DMS 273 (cell line): Measurements from ENCODE around the gene TSPEAR.
"Not testable (repeated sequence)": the region's sequence is repeated elsewhere in the genome, so short reads cannot be mapped to it uniquely, and the experiment has no call there.

ENCODE experiments used
- DNase-seq: peaks from one replicate; lab custom pipeline; 2025; ENCODE audit not compliant: unreplicated experiment; lab: John Stamatoyannopoulos, UW

TSPEAR gene

DNA sequence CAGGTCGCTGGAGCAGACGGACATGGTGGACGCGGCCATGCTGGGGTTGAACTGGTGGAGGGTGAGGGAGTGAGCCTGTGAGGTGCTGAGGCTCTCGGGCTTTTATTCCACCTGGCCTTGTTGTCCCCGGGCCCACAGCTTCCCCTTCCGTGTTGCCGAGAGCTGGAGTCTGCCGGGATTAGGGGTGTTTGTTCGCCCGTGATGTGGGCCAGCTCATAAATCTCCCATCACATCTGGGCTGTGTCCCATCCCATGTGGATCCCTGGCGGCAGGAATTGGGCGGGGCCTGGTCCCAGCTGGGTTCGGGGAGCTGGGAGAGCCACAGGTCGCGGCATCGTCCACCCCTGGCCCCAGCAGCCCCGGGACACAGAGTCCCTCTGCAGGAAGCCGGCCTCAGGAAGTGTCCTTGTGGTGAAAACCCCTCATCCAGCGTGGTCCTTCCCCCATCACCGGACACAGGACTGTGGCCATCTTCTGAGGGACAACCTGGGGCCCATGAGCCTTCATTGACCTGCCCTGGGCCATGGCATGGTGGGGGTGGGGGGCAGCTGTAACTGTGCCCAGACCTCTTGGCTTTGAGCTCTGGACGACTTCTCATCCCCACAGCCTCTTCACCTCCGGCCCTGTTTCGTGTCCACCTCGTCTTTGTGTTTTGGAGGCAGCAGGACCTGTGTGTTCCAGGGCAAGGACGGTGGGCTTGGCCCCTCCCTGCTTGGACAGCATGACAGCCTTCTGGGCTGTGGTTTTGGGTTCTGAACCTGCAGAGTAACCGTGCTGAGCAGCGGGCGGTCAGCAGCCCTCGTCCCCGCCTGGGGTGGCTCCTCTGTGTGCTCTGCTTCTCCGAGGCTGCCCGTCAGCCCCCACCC lies 118.7 kb downstream of the TSPEAR start, which contains the start of gene KRTAP10-6:
KRTAP10-6 (minus strand) TSS at position 60 of the 866 bp plus-strand sequence; CDS start at position 39, 21 bp downstream.
- peak; percentile 57 for DNase-seq

DNA sequence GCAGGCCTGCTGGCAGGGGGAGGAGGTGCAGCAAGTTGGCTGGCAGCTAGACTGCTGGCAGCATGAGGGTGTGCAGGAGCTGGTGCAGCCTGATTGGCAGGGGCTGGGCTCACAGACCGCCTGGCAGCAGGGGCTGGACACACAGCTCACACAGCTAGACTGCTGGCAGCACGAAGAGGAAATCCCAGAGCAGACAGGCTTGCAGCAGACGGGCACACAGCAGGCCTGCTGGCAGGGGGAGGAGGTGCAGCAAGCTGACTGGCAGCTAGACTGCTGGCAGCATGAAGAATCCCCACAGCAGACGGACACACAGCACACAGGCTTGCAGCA lies 119.6 kb downstream of the TSPEAR start:
- peak; percentile 81 for DNase-seq

DNA sequence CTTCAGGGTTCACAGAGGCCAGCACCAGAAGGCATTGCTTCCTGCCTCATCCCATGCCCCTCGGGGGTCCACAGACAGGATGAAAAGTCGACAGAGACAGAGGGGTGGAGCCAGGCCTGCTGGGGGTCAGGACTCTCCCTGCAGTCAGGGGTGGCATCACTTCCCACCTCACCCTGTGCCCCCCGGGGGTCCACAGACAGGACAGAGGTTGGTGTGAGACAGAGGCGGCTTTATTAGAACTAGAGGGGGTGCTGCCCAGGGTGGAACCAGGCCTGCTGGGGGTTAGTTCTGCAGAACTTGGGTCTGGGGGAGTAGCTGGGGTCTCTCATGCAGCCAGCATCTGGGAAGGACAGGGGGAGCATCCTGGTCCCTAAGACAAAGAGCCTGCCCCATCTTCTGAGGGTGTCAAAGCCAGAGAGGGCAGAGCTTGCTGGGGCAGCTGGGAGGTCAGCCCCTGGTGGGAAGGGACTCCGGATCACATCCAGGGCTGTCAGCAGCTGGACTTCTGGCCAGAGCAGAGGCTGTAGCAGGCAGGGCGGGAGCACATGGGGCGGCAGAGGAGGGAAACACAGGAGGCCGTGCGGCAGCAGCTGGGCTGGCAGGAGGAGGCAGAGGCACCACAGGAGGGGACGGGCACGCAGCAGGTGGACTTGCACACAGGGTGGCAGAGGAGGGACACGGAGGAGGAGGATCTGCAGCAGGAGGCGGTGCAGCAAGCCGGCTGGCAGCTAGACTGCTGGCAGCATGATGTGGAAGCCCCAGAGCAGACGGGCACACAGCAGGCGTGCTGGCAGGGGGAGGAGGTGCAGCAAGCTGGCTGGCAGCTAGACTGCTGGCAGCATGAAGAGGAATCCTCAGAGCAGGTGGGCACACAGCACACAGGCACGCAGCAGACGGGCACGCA lies 120.2 kb downstream of the TSPEAR start:
- DNase-seq = peak; percentile 85

DNA sequence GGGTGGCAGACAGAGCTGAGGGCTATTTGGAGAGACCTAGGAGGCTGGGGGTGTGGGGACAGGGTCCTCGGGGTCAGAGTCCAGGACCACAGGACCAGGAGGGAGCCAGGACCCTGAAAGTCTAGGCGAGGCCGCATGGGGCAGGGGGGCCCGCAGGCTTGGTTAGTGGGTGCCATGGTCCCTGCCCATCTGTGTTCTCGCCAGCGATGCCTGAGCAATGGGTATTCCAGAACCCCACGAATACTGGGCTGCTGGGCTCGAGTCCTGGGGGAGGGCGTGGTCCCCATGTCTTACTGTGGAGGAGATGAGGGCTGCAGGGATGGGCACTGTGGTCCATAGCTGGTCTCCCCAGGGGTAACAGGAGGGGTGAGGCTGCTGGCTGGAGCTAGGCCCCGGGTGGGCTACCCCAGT lies 121.1 kb downstream of the TSPEAR start:
- DNase-seq = no peak

DNA sequence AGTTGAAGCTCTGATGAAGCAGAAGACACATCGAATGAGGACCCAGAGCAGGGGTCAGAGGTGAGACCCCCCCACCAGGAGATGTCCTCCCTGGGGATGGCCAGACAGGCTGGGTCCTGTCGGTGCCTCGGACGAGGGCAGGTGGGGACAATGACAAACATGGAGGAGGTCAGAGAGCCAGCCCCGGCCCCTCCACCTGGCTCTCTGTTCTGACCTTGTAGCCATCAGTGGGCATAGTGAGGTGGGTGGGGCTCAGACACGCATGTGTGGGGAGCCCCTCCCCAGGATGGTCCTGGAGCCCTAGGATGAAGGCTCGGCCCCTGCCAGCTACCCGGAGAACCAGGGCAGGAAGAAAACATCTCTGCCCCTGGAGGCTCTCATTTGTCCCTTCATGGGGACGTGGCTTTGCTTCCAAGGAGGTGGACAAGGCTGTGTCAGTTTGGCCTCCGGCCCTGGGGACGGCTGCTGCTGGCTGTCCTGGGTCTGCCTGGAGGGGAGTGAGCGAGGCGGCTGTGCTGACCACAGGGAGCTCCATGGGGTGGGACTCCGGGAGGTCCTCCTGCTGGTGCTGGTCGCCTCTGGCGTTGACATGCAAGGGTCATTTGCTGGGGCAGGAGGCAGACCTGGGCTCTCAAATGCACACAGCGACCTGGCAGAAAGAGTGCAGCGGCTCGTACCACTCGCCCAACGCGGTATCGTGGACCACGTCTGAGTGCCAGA lies 121.6 kb downstream of the TSPEAR start:
- DNase-seq = no peak

DNA sequence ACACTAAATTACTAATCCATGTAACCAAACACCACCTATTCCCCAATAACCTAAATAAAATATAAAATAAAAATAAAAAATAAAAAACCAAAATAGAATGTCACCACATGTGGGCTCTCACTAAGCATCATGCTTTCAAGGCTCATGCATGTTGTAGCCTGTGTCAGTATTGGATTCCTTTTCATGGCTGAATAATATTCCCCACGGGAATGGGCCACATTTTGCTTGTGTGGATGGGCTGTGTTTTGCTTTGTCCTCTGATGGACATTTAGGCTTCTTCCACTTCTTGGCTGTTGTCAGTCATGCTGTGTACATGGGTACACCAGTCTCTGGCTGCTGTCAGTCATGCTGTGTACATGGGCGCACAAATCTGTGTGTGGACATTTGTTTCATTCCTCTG lies 122.3 kb downstream of the TSPEAR start:
- DNase-seq = no peak

DNA sequence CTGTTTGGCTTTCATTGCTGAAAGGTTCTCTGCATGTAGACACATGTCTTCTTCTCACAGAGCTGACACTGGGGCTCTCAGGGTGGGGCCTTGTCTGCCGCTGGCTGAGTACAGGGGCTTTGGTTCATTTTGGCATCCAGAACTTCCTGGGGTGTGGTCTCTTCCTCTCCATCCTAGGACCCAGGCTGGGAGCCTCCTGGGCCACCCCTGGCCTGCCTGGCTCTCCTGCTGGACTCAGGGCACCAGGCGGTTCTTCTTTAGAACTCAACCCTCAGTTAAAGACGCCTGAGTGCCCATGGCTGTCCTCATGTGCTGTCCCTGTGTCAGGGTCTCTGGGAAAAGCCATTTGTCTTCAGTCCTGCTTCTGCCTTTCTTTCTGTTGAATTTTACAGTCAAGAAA lies 125.5 kb downstream of the TSPEAR start:
- no peak for DNase-seq

DNA sequence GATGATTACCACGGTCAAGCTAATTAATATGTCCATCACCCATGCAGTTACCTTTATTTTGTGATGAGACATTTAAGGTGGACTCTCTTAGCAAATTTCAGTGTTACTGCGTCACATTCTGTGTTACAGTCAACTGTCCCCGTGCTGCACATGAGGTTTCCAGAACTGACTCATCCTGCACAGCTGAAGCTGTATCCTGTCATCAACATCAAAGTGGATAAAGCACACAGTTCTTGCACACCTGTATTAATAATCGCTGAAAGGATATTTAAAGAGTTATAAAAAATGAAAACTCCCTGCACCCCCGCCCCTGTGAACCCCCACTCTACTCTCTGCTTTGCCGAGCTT lies 127.6 kb downstream of the TSPEAR start:
- no peak for DNase-seq

DNA sequence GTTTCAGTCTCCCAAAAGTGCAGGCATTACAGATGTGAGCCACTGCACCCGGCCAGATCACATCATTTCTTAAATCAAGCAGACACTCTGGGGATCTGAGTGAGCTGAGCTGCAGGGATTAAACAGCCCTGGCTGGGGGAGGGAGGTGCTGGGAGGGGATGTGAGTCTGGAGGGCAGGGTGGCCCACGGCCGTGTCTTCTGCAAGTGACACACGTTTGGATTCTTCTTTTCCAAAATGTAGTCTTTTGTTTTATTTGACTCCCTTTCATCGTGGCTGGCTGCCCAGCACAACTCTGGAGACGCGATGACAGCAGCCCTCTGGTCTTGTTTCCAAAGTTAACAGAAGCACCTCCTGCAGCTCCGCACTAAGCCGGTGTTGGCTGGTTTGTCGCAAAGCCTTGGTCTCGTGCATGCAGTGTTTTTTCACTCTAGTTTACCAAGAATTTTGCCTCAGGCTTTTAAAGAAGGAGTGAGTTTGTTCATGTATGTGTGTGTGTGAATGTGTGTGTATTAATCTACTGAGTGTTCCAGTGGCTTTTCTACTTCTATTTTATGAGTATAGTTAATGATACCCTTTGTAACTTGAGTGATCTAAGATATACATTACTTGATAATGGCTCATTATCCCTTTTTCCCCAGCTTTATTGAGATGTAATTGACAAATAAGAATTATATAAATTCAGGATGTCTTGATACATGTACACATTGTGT lies 128.1 kb downstream of the TSPEAR start:
- peak; percentile 54 for DNase-seq

DNA sequence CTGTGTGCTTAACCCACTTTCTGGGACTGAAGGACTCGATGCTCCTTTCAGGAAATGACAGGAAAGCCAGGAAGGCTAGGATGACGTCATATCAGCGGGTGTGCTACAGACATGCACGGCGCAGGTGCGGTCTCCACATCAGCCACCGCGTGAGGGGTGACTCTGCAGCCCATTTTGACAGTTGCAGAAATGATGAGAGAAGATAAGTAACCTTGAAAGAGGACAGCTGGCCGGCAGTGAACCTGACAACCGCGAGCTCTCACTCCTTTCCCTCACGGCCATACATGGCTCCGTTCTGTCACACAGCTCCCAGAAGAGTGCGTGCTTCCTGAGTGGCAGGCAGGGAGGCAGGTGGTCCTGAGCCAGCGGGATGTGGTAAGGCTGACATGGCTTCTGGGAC lies 129.3 kb downstream of the TSPEAR start:
- no peak for DNase-seq

DNA sequence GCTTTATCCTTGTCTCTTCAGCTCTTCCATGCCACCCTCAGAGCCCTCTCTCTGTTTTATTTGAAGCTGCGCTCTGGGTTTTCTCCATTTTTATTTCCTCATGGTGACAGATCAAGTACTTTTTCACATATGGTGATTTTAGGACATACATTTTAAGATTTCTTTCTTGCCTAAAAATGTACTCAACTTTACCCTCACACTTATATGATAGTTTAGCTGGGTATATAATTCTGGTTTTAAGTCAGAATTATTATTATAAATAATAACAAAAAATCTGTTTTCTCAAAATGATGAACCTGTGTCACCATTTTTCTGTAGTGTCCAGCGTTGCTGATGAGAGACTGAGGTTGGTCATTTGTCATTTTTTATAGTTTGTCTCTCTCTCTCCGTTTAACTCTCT lies 130.2 kb downstream of the TSPEAR start:
- DNase-seq = no peak

DNA sequence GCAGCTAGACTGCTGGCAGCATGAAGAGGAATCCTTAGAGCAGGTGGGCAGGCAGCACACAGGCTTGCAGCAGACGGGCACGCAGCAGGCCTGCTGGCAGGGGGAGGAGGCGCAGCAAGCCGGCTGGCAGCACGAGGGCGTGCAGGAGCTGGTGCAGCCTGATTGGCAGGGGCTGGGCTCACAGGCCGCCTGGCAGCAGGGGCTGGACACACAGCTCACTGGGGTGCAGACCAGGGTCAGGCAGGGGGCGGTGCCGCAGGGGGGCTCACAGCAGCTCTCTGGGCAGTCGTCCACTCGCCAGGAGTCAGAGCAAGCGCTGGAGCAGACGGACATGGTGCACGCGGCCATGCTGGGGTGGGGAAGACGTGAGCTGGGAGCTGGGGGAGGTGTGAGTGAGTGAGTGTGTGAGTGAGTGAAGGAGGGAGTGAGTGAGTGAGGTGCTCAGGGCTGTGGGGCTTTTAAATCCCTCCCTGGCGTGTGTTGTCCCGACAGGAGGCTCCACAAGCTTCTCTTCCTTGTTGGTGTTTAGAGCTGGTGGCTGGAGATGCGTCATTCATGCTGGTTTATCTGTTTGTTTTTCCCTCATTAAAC lies 131.0 kb downstream of the TSPEAR start, which contains the start of gene KRTAP10-5:
KRTAP10-5 (minus strand) TSS at position 374 of the 591 bp plus-strand sequence; CDS start at position 348, 26 bp downstream.
- not testable (repeated sequence) for DNase-seq

DNA sequence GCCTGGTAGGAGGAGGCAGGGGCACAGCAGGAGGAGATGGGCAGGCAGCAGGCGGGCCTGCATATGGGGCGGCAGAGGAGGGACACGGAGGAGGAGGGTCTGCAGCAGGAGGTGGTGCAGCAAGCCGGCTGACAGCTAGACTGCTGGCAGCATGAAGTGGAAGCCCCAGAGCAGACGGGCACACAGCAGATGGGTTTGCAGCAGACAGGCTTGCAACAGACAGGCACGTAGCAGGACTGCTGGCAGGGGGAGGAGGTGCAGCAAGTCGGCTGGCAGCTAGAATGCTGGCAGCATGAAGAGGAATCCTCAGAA lies 131.6 kb downstream of the TSPEAR start:
- peak; percentile 65 for DNase-seq

DNA sequence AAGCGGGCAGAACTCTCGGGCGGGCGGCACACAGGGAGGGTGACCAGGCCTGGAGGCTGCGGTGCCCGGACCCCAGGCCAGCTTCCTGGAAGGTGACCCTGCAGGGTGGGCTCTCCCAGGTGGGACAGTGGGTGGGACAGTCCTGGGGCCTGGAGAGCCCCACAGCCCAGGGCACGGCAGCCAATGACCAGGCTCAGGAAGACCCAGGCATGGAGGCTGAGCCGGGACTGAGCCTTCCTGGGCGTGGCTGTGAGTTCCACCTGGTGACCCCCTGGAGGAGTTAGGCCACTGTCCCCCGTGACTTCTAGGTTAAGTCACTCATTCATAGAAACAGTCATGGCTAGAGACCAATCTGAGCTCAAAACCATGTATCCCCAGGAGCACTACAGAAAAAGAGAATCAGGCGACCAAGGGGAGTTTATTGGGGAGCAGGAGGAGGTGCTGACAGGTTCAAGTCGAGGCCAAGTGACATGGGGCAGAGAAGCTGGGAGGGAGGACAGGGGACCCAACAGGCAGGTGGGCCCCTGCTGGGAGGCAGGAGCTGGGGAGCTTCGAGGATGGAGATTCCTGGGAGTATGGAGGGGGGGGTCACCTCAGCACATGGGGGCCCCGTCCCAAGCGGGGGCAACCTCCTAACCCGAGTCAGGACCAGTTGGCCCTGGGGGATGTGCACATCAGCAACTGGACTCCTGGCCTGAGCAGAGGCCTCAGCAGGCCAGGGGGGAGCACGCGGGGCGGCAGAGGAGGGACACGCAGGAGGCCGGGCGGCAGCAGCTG lies 132.1 kb downstream of the TSPEAR start:
- no peak for DNase-seq

DNA sequence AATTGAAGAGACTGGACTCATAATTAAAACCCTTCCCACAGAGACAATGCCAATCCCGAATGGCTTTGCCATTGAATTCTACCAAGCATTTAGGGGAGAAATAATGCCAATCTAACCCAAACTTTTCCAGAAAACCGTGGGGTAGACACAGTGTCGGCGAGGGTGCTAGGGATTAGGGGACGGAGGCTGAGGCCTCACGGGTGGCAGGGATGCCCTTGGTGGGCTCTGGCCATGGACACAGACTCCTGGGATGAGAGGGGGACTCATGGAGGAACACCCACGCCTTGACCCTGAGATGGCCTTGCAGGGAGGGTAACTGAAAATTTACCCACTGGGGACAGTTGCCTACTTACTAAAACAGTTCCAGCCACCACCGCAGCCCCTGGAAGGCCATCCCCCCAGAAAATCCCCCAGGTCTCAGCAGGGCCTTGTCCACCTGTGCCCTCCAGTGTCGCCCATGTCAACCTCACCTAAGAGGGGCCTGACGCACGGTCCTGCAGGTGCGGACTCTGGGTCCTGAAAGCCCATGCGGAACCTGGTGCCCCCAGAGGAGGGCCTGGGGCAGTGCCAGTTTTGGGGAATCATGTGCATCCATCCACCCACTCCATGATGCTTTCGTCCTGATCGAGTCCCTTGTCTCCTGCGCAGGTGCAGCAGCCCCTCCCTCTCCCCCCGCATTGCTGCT lies 132.9 kb downstream of the TSPEAR start:
- DNase-seq = no peak

DNA sequence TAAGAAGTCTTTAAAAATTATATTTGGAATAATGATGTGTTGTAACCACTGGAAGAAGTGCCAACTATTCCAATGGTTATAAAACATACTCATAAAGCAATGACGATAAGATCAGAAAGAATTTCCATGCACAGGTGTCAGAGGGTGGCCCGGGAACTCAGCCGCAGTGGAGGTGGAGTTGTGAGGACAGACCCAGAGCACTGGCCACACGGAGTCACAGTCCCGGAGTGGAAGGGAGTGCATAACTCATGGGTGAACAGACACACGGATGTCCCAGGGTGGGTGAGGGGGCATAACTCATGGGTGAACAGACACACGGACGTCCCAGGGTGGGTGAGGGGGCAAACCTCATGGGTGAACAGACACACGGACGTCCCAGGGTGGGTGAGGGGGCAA lies 135.3 kb downstream of the TSPEAR start:
- DNase-seq = no peak

DNA sequence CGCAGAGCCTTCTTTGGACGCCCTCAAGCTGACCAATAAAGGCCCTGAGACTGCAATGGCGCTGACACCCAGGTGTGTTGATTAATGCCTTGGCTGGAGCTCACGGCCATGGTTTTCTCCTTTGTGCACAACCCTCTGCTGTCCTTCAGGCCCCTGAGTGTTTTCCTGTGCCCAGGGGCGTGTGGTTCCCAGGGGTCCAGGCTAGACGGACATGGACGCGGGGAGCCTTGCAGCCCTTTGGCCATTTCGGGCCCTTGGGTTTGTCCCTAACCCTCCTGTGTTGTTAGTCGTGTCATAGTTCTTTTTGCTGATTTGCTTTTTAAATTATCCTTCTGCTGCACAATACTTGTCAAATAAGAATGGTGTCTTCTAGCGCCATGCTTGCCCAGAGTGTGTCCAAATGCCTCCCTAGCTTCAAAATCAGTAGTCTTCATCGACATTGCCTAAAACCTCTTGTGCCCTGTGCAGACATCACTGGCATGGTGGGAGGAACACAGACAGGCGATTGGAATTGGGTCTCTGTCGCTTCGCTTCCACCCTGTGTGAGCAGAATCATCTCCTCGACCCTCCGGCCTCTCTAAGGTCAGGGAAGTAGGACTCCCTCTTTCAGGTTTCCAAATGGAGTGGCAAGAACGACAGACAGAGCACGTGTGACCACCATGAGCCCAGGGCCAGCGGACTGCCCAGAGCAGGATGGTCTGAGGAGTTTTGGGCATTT lies 135.9 kb downstream of the TSPEAR start:
- DNase-seq = no peak
